ENCODE results near the gene HCFC1R1.

GRCh38 chr16:3001316-3001715 lies 22.4 kb downstream of the HCFC1R1 start:
- TF ChIP-seq, protein P1, sequence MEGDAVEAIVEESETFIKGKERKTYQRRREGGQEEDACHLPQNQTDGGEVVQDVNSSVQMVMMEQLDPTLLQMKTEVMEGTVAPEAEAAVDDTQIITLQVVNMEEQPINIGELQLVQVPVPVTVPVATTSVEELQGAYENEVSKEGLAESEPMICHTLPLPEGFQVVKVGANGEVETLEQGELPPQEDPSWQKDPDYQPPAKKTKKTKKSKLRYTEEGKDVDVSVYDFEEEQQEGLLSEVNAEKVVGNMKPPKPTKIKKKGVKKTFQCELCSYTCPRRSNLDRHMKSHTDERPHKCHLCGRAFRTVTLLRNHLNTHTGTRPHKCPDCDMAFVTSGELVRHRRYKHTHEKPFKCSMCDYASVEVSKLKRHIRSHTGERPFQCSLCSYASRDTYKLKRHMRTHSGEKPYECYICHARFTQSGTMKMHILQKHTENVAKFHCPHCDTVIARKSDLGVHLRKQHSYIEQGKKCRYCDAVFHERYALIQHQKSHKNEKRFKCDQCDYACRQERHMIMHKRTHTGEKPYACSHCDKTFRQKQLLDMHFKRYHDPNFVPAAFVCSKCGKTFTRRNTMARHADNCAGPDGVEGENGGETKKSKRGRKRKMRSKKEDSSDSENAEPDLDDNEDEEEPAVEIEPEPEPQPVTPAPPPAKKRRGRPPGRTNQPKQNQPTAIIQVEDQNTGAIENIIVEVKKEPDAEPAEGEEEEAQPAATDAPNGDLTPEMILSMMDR (IDR thresholded peaks at IDR 0.05) = no peak
- TF ChIP-seq POLR2AphosphoS5 (IDR thresholded peaks at IDR 0.05; ENCODE audit: low read depth, low read length) = no peak
- no peak for TF ChIP-seq RCOR1 (IDR thresholded peaks at IDR 0.05; ENCODE audit: low read length)
- TF ChIP-seq GABPA (IDR thresholded peaks at IDR 0.05; ENCODE audit: low read depth) = no peak
- TF ChIP-seq RFX5 (IDR thresholded peaks at IDR 0.05; ENCODE audit: low read length) = no peak
- TF ChIP-seq RXRA (IDR thresholded peaks at IDR 0.05; ENCODE audit: borderline replicate concordance, low read depth) = no peak
- no peak for TF ChIP-seq EZH2phosphoT487 (IDR thresholded peaks at IDR 0.05; ENCODE audit: borderline replicate concordance, low read depth)
- TF ChIP-seq, protein P2, sequence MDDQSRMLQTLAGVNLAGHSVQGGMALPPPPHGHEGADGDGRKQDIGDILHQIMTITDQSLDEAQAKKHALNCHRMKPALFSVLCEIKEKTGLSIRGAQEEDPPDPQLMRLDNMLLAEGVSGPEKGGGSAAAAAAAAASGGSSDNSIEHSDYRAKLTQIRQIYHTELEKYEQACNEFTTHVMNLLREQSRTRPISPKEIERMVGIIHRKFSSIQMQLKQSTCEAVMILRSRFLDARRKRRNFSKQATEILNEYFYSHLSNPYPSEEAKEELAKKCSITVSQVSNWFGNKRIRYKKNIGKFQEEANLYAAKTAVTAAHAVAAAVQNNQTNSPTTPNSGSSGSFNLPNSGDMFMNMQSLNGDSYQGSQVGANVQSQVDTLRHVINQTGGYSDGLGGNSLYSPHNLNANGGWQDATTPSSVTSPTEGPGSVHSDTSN (IDR thresholded peaks at IDR 0.05) = no peak
- TF ChIP-seq SMC3 (IDR thresholded peaks at IDR 0.05; ENCODE audit: low read depth, low read length) = no peak
- TF ChIP-seq, protein P3, sequence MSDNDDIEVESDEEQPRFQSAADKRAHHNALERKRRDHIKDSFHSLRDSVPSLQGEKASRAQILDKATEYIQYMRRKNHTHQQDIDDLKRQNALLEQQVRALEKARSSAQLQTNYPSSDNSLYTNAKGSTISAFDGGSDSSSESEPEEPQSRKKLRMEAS (IDR thresholded peaks at IDR 0.05; ENCODE audit: low read depth) = no peak
- no peak for TF ChIP-seq RAD21 (IDR thresholded peaks at IDR 0.05; ENCODE audit: low read length)
- no peak for TF ChIP-seq NRF1 (IDR thresholded peaks at IDR 0.05; ENCODE audit: low read depth, low read length)
- TF ChIP-seq SIN3A (IDR thresholded peaks at IDR 0.05; ENCODE audit: borderline replicate concordance, low read depth, low read length) = no peak
- no peak for TF ChIP-seq YY1 (IDR thresholded peaks at IDR 0.05; ENCODE audit: low read depth)
